ENCODE data around the gene TBC1D23. TPM values are rescaled to one million over a fixed set of nuclear protein-coding genes. Genes with fewer than 3 reads are reported as not detected.

Gene TBC1D23
- total and polyA plus RNA-seq, 8 donors: 10.9 to 31.3 (median 20.5) TPM

- Histone ChIP-seq H3K4me3 (no peak overlapping the region), H3K27ac (no peak overlapping the region), H3K27me3 (no peaks in the 10 kb centered on the region), H3K36me3 (peaks cover 0 to 14% (median 0%) of the 10 kb centered on the region in 3 donors), H3K9me3 (no peaks in the 10 kb centered on the region), H3K4me1 (no peaks in the 10 kb centered on the region)
- 92% methylated on average over 3 of the region's 3 CpGs for WGBS, 2 donors
- no peak for TF ChIP-seq CTCF (IDR thresholded peaks at IDR 0.05)
- DNase-seq (no peak), FAIRE-seq (no peak), ATAC-seq (no peak)
- intact Hi-C loops (cut with DNase I): no loop called here
Observed at GRCh38 chr3:100359035-100359434, 98.2 kb downstream of the TBC1D23 start.

GRCh38 chr3:100360757-100361496, 100.1 kb downstream of the TBC1D23 start:
- ATAC-seq (no peak), FAIRE-seq (no peak), DNase-seq (no peak)
- intact Hi-C loops (cut with DNase I): no loop called here
- TF ChIP-seq CTCF (IDR thresholded peaks at IDR 0.05): no peak
- Histone ChIP-seq H3K4me3 (no peak overlapping the region), H3K4me1 (no peaks in the 10 kb centered on the region), H3K27ac (no peak overlapping the region), H3K9me3 (no peaks in the 10 kb centered on the region), H3K36me3 (peaks cover 0 to 9% (median 5%) of the 10 kb centered on the region in 3 donors), H3K27me3 (no peaks in the 10 kb centered on the region)
- WGBS, 2 donors: 93 to 94% methylated on average over 4 of the region's 4 CpGs

- H3K27me3 ChIP-seq: no peaks in the 10 kb centered on the region
- H3K36me3 ChIP-seq: peaks cover 0 to 11% (median 5%) of the 10 kb centered on the region in 3 donors
- no peak overlapping the region for H3K4me3 ChIP-seq
- no peak for TF ChIP-seq CTCF (IDR thresholded peaks at IDR 0.05)
- intact Hi-C loops (cut with DNase I): no loop called here
- FAIRE-seq (no peak), DNase-seq (no peak), ATAC-seq (no peak)
- no peaks in the 10 kb centered on the region for H3K4me1 ChIP-seq
- H3K9me3 ChIP-seq: no peaks in the 10 kb centered on the region
- H3K27ac ChIP-seq: no peak overlapping the region
- WGBS, 2 donors: 71 to 77% methylated on average over 1 of the region's 1 CpG
Observed at GRCh38 chr3:100361897-100362296, 101.1 kb downstream of the TBC1D23 start.

GRCh38 chr3:100364421-100364820, 103.6 kb downstream of the TBC1D23 start:
- TF ChIP-seq CTCF (IDR thresholded peaks at IDR 0.05): no peak
- no peak for DNase-seq
- no peak for FAIRE-seq
- Histone ChIP-seq H3K27me3 (no peaks in the 10 kb centered on the region), H3K4me1 (no peaks in the 10 kb centered on the region), H3K9me3 (no peaks in the 10 kb centered on the region), H3K4me3 (no peak overlapping the region), H3K36me3 (peaks cover 0 to 19% (median 5%) of the 10 kb centered on the region in 3 donors), H3K27ac (no peak overlapping the region)
- WGBS, 2 donors: 94 to 96% methylated on average over 3 of the region's 3 CpGs
- no peak for ATAC-seq
- intact Hi-C loops (cut with DNase I): no loop called here

GRCh38 chr3:100366424-100366823, 105.6 kb downstream of the TBC1D23 start:
- 75 to 86% methylated on average over 2 of the region's 2 CpGs for WGBS, 2 donors
- FAIRE-seq (no peak), DNase-seq (no peak), ATAC-seq (no peak)
- peaks cover 0 to 21% (median 5%) of the 10 kb centered on the region in 3 donors for H3K36me3 ChIP-seq
- no peaks in the 10 kb centered on the region for H3K9me3 ChIP-seq
- no peak overlapping the region for H3K27ac ChIP-seq
- H3K27me3 ChIP-seq: no peaks in the 10 kb centered on the region
- intact Hi-C loops (cut with DNase I): no loop called here
- H3K4me1 ChIP-seq: no peaks in the 10 kb centered on the region
- no peak overlapping the region for H3K4me3 ChIP-seq
- no peak for TF ChIP-seq CTCF (IDR thresholded peaks at IDR 0.05)
